IMR-90 (cell line): Measurements from ENCODE around the gene PRXL2B. TPM values are rescaled to one million over a fixed set of nuclear protein-coding genes. Genes with fewer than 3 reads are reported as not detected.

Experiments used
- ATAC-seq: fragments of 200-7000 bp; cut with Tn5 transposase; 2 replicates; pipeline ENCODE4 v1.9.1; 2020; ENCODE audit warnings: low read depth, mild to moderate bottlenecking, moderate library complexity
- BruUV-seq: library from RNA; stranded (reverse); fragments of 400-500 nt; replicated peaks from 2 replicates; lab custom pipeline; 2021; lab: Mats Ljungman, UMichigan
- CTCF ChIA-PET: fragments of 300-600 bp; formaldehyde crosslinking; extraction: SDS; loops from one replicate; lab custom pipeline; 2021; ENCODE audit warnings: antibody characterized with exemption; lab: Yijun Ruan, JAX
- POLR2A ChIA-PET: fragments of 300-600 bp; sonication (Branson Sonifier 250); formaldehyde crosslinking; loops from one replicate; lab custom pipeline; 2022; ENCODE audit warnings: antibody characterized with exemption; ENCODE audit not compliant: unreplicated experiment; lab: Charles Lee
- DNase-seq: peaks from one replicate; pipeline ENCODE4 v3.0.0; 2013
- H2AFZ ChIP-seq: replicated peaks from 2 replicates; pipeline ENCODE3; 2013; ENCODE audit warnings: low read length, mild to moderate bottlenecking; ENCODE audit not compliant: poor library complexity
- H2AK5ac ChIP-seq: 2 replicates; pipeline ENCODE4 v1.6.1; 2013; ENCODE audit warnings: low read depth, low read length, inconsistent platforms
- H2AK9ac ChIP-seq: replicated peaks from 2 replicates; pipeline ENCODE3; 2013; ENCODE audit warnings: mild to moderate bottlenecking, low read depth, low read length, moderate library complexity; ENCODE audit not compliant: poor library complexity
- H2BK120ac ChIP-seq: 2 replicates; pipeline ENCODE4 v1.6.1; 2013; ENCODE audit warnings: low read depth, low read length, inconsistent platforms
- H2BK15ac ChIP-seq: 3 replicates; pipeline ENCODE4 v1.6.1; 2013; ENCODE audit warnings: low read depth, low read length, inconsistent platforms
- H2BK20ac ChIP-seq: 2 replicates; pipeline ENCODE4 v1.6.1; 2013; ENCODE audit warnings: low read depth, mild to moderate bottlenecking, inconsistent platforms, low read length, moderate library complexity
- H2BK5ac ChIP-seq: 2 replicates; pipeline ENCODE4 v1.6.1; 2013; ENCODE audit warnings: mild to moderate bottlenecking, low read depth, low read length, inconsistent platforms; ENCODE audit not compliant: poor library complexity, severe bottlenecking
- H3K14ac ChIP-seq: replicated peaks from 2 replicates; pipeline ENCODE4 v1.6.1; 2013; ENCODE audit warnings: low read depth, low read length, inconsistent platforms
- H3K18ac ChIP-seq: 2 replicates; pipeline ENCODE4 v1.6.1; 2013; ENCODE audit warnings: low read depth, low read length, control low read depth
- H3K23ac ChIP-seq: 2 replicates; pipeline ENCODE4 v1.6.1; 2013; ENCODE audit warnings: low read depth, low read length, inconsistent platforms
- H3K27ac ChIP-seq: 2 replicates; pipeline ENCODE4 v1.5.1; 2013; ENCODE audit warnings: mild to moderate bottlenecking, control low read depth, low read length; ENCODE audit not compliant: insufficient read depth
- H3K27me3 ChIP-seq: 2 replicates; pipeline ENCODE4 v1.6.1; 2013; ENCODE audit warnings: low read length; ENCODE audit not compliant: control insufficient read depth, insufficient read depth
- H3K36me3 ChIP-seq: 2 replicates; pipeline ENCODE4 v1.6.1; 2013; ENCODE audit warnings: low read length, mixed read lengths; ENCODE audit not compliant: control insufficient read depth, insufficient read depth
- H3K4ac ChIP-seq: 2 replicates; pipeline ENCODE4 v1.6.1; 2013; ENCODE audit warnings: low read depth, low read length, inconsistent platforms
- H3K4me1 ChIP-seq: 2 replicates; pipeline ENCODE4 v1.6.1; 2013; ENCODE audit warnings: low read length, mixed read lengths; ENCODE audit not compliant: control insufficient read depth, insufficient read depth
- H3K4me2 ChIP-seq: 2 replicates; pipeline ENCODE4 v1.6.1; 2013; ENCODE audit warnings: low read depth, mild to moderate bottlenecking, control low read depth, low read length, moderate library complexity
- H3K4me3 ChIP-seq: 2 replicates; pipeline ENCODE4 v1.5.1; 2013; ENCODE audit warnings: low read depth, mild to moderate bottlenecking, control low read depth, low read length, moderate library complexity; ENCODE audit not compliant: insufficient read depth
- H3K56ac ChIP-seq: 2 replicates; pipeline ENCODE4 v1.6.1; 2013; ENCODE audit warnings: low read length, inconsistent platforms; ENCODE audit not compliant: insufficient read depth; ENCODE audit errors: extremely low read depth
- H3K79me1 ChIP-seq, 2 experiments: 2 replicates each; pipeline ENCODE4 v1.6.1; 2013; ENCODE audit warnings: low read length in 2 of 2, inconsistent platforms in 1 of 2, low read depth in 1 of 2
- H3K9ac ChIP-seq: 2 replicates; pipeline ENCODE4 v1.6.1; 2013; ENCODE audit warnings: low read depth, low read length, control low read depth
- H3K9me1 ChIP-seq: 2 replicates; pipeline ENCODE4 v1.6.1; 2013; ENCODE audit warnings: low read length, inconsistent platforms; ENCODE audit not compliant: insufficient read depth
- H3K9me3 ChIP-seq: 2 replicates; pipeline ENCODE4 v1.6.1; 2013; ENCODE audit warnings: low read length; ENCODE audit not compliant: control insufficient read depth, insufficient read depth
- H4K20me1 ChIP-seq: 2 replicates; pipeline ENCODE4 v1.6.1; 2013; ENCODE audit warnings: low read length, inconsistent platforms; ENCODE audit not compliant: insufficient read depth
- H4K5ac ChIP-seq: 2 replicates; pipeline ENCODE4 v1.6.1; 2013; ENCODE audit warnings: mild to moderate bottlenecking, low read depth, low read length, control low read depth
- H4K8ac ChIP-seq, 2 experiments: 2 replicates each; pipeline ENCODE4 v1.6.1; 2013; ENCODE audit warnings: low read depth in 2 of 2, low read length in 2 of 2, control low read depth in 1 of 2, inconsistent platforms in 1 of 2
- H4K91ac ChIP-seq: 2 replicates; pipeline ENCODE4 v1.6.1; 2013; ENCODE audit warnings: low read depth, low read length, inconsistent platforms; ENCODE audit not compliant: insufficient read depth
- FOS ChIP-seq: fragments of 150-350 bp; IDR thresholded peaks from 2 replicates; pipeline ENCODE4 v1.6.1; 2016; ENCODE audit warnings: low read depth, low read length
- MAFK ChIP-seq: IDR thresholded peaks from 2 replicates; pipeline ENCODE4 v1.6.1; 2012; ENCODE audit warnings: low read depth, low read length, improper control_type of control experiment
- MAZ ChIP-seq: IDR thresholded peaks from 2 replicates; pipeline ENCODE4 v1.6.1; 2012; ENCODE audit warnings: low read depth, mild to moderate bottlenecking, low read length, improper control_type of control experiment, moderate library complexity, borderline replicate concordance
- RCOR1 ChIP-seq: IDR thresholded peaks from 2 replicates; pipeline ENCODE4 v1.6.1; 2012; ENCODE audit warnings: mild to moderate bottlenecking, low read length, improper control_type of control experiment; ENCODE audit not compliant: insufficient replicate concordance
- WGBS, 2 experiments: methylation state at CpG; one replicate each; pipeline versions ENCODE4 v1.1.5 to v1.1.7; 2013; ENCODE audit warnings: missing lambda C conversion rate in 2 of 2; ENCODE audit not compliant: insufficient read length in 1 of 2; ENCODE audit errors: extremely low coverage in 2 of 2; 5-methylcytosine and 5-hydroxymethylcytosine counted together
- dilution Hi-C: fragments of 300-500 bp; cut with HindIII; formaldehyde crosslinking; loops from one replicate; pipeline ENCODE4 v1.14.3; 2018; ENCODE audit warnings: low sequenced_read_pairs; ENCODE audit not compliant: unreplicated experiment
- in situ Hi-C: fragments of 300-500 bp; cut with MboI; formaldehyde crosslinking; loops from 3 replicates; pipeline ENCODE4 v1.14.3; 2019; ENCODE audit warnings: low sequenced_read_pairs, inconsistent platforms, mixed read lengths
- intact Hi-C: fragments of 100-400 bp; cut with micrococcal nuclease; formaldehyde crosslinking; loops from 2 replicates; pipeline ENCODE4 v1.10.0; 2022
- polyA plus RNA-seq, 3 experiments: library from polyadenylated mRNA; depleted of rRNA; stranded (reverse); fragments of >200 nt; gene quantifications; 2 replicates each; pipeline ENCODE4 v1.2.3, GENCODE V29; 2012; ENCODE audit warnings: low replicate concordance in 1 of 3
- total RNA-seq: library from RNA; depleted of rRNA; stranded (reverse); fragments of >200 nt; gene quantifications from 2 replicates; pipeline ENCODE4 v1.2.3, GENCODE V29; 2012
- TF ChIP-seq, protein P1 (sequence below): fragments of 150-350 bp; IDR thresholded peaks from 2 replicates; pipeline ENCODE4 v1.6.1; 2016; ENCODE audit warnings: low read depth, mild to moderate bottlenecking, low read length, moderate library complexity, borderline replicate concordance

PRXL2B gene
- total and polyA plus RNA-seq, 2 of the 4 experiments (the other 2 are of a cell fraction), result 10.9 to 22.3 TPM

DNA sequence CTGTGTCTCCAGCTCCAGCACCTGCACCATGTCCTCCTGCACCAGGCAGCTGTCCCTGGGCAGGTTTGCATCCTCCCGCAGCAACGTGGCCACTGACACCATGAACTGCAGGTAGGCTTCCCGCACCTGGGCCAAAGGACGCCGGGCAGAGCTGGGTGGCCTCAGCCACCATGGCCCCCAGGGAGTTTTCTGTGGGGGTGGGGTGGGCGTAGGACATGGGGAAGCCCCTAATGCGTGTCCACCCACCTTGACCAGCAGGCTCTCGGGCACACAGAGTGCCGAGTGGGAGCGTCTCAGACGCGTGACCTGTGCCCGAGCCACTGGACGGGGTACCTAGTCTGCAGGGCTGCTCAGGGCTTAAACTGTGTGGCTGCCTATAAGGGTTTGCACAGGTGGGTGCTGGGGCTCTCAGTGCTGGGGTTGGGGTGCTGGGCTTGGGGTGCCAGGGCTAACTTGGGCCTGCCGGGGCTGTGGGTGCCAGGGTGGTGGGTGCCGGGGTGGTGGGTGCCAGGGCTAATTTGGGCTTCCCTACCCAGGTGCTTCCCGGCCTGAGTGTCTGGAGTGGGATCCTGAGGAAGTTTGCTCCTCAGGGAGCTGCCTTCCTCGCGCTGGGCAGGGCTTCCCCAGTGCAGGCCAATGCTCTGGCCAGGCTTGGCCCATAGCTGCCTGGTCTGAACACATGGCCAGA, 17.7 kb downstream of the PRXL2B start:
- no peaks in the 10 kb centered on the region for H3K9me1 ChIP-seq
- H3K56ac ChIP-seq, result no peak overlapping the region
- no peaks in the 10 kb centered on the region for H3K9me3 ChIP-seq
- WGBS, 2 experiments, result 82% methylated on average over 9 of the region's 19 CpGs; no CpG with 5 or more reads in 1 of the 2 experiments
- H2BK20ac ChIP-seq, result no peak overlapping the region
- H3K4me1 ChIP-seq, result no peaks in the 10 kb centered on the region
- H3K23ac ChIP-seq, result no peak overlapping the region
- H3K4ac ChIP-seq, result no peak overlapping the region
- H2AK5ac ChIP-seq, result no peak overlapping the region
- in situ Hi-C loops, result no loop called here
- no peak overlapping the region for H2AFZ ChIP-seq
- no peak for DNase-seq
- no peaks in the 10 kb centered on the region; the same call in 1 of the 2 replicates for H3K27me3 ChIP-seq
- no peak overlapping the region for H3K18ac ChIP-seq
- no peak overlapping the region for H2AK9ac ChIP-seq
- H3K27ac ChIP-seq, result no peak overlapping the region
- H3K4me3 ChIP-seq, result no peak overlapping the region
- dilution Hi-C loops, result no loop called here
- no peak overlapping the region for H3K14ac ChIP-seq
- no peaks in the 10 kb centered on the region for H3K36me3 ChIP-seq
- no TSS peak for BruUV-seq
- no peak overlapping the region for H2BK15ac ChIP-seq
- H2BK120ac ChIP-seq, result no peak overlapping the region
- H3K79me1 ChIP-seq, result no peaks in the 10 kb centered on the region
- CTCF ChIA-PET, result no interaction called here
- intact Hi-C loops, result no loop called here
- H4K20me1 ChIP-seq, result no peaks in the 10 kb centered on the region
- H4K8ac ChIP-seq, result no peak overlapping the region
- H4K91ac ChIP-seq, result no peak overlapping the region
- H2BK5ac ChIP-seq, result no peak overlapping the region
- H4K5ac ChIP-seq, result no peak overlapping the region
- TF ChIP-seq RCOR1 (no peak), MAZ (no peak), MAFK (no peak), FOS (no peak)
- TF ChIP-seq, protein P1, sequence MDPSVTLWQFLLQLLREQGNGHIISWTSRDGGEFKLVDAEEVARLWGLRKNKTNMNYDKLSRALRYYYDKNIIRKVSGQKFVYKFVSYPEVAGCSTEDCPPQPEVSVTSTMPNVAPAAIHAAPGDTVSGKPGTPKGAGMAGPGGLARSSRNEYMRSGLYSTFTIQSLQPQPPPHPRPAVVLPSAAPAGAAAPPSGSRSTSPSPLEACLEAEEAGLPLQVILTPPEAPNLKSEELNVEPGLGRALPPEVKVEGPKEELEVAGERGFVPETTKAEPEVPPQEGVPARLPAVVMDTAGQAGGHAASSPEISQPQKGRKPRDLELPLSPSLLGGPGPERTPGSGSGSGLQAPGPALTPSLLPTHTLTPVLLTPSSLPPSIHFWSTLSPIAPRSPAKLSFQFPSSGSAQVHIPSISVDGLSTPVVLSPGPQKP, result no peak
- no peak overlapping the region for H3K4me2 ChIP-seq
- ATAC-seq, result no peak
- POLR2A ChIA-PET, result no interaction called here
- no peak overlapping the region for H3K9ac ChIP-seq
